ENCODE data around the gene ATOX1. TPM values are rescaled to one million over a fixed set of nuclear protein-coding genes. Genes with fewer than 3 reads are reported as not detected.

Gene ATOX1
- total RNA-seq = 69.3 and 95.5 TPM in 2 replicates

GRCh38 chr5:151758430-151759241, at the start of gene ATOX1:
Gene ATOX1 (minus strand): TSS chr5:151758631. CDS start chr5:151758551, 80 bp downstream.

GRCh38 chr5:151771259-151772028, 13.0 kb upstream of the ATOX1 start, which contains the start of gene G3BP1:
Gene G3BP1 (plus strand): TSS chr5:151771954. CDS start chr5:151786621, 14,667 bp downstream.

Other genes starting within 250 kb of the ATOX1 start
- under 0.01 TPM in 1 of 2 replicates, not detected in the other for gene FAT2, start 167.3 kb downstream of the ATOX1 start, total RNA-seq
- 702 and 1,012 TPM in 2 replicates for gene SPARC, start 71.7 kb downstream of the ATOX1 start, total RNA-seq
- gene G3BP1, start 13.3 kb upstream of the ATOX1 start, total RNA-seq = 233 and 716 TPM in 2 replicates
- not detected in 2 replicates for gene GLRA1, start 166.2 kb upstream of the ATOX1 start, total RNA-seq

Data from epithelial cell of umbilical artery (primary cell).